GM12878 (cell line): ENCODE results near the gene ANKRD16. TPM values are rescaled to one million over a fixed set of nuclear protein-coding genes. Genes with fewer than 3 reads are reported as not detected.

ENCODE experiments used
- ATF7 ChIP-seq: fragments of 450-650 bp; IDR thresholded peaks from 2 replicates; pipeline ENCODE4 v1.6.1; 2016; ENCODE audit warnings: low read depth, mild to moderate bottlenecking
- CHD1 ChIP-seq: IDR thresholded peaks from 2 replicates; pipeline ENCODE4 v1.6.1; 2012; ENCODE audit warnings: low read depth, low read length, improper control_type of control experiment
- EGR1 ChIP-seq, 2 experiments: IDR thresholded peaks; 1 replicate in 1 of 2; 2 replicates in 1 of 2; pipeline ENCODE4 v1.6.1; 2011 to 2012; ENCODE audit warnings: low read depth in 2 of 2, low read length in 2 of 2, borderline replicate concordance in 1 of 2, mild to moderate bottlenecking in 1 of 2, moderate library complexity in 1 of 2
- EP300 ChIP-seq, 2 experiments: fragments of 150-350 bp in 1 of 2; IDR thresholded peaks; 2 replicates each; pipeline ENCODE4 v1.6.1; 2011 to 2012; ENCODE audit warnings: low read depth in 2 of 2, low read length in 2 of 2, borderline replicate concordance in 1 of 2, improper control_type of control experiment in 1 of 2, inconsistent platforms in 1 of 2; ENCODE audit not compliant: control insufficient read depth in 1 of 2
- HDAC6 ChIP-seq: fragments of 200-600 bp; sonication (generic); IDR thresholded peaks from one replicate; pipeline ENCODE4 v1.8.0; 2017; ENCODE audit warnings: antibody characterized with exemption; ENCODE audit not compliant: unreplicated experiment
- IKZF2 ChIP-seq, 2 experiments: fragments of 450-650 bp; IDR thresholded peaks; 2 replicates each; pipeline ENCODE4 v1.6.1; 2017; ENCODE audit warnings: mild to moderate bottlenecking in 2 of 2, moderate library complexity in 2 of 2
- JUNB ChIP-seq: IDR thresholded peaks from 2 replicates; pipeline ENCODE4 v1.6.1; 2016; ENCODE audit warnings: antibody characterized with exemption, mild to moderate bottlenecking
- KAT2A ChIP-seq: conservative IDR thresholded peaks from 2 replicates; pipeline ENCODE4 v1.6.1; 2011; ENCODE audit warnings: low read depth, low read length; ENCODE audit not compliant: control insufficient read depth
- RFX5 ChIP-seq: IDR thresholded peaks from 2 replicates; pipeline ENCODE4 v1.6.1; 2011; ENCODE audit warnings: low read depth, low read length, improper control_type of control experiment
- ZSCAN29 ChIP-seq: fragments of 450-650 bp; IDR thresholded peaks from 2 replicates; pipeline ENCODE4 v1.6.1; 2017; ENCODE audit warnings: mild to moderate bottlenecking, moderate library complexity
- ZZZ3 ChIP-seq: IDR thresholded peaks from 2 replicates; pipeline ENCODE4 v1.6.1; 2011; ENCODE audit warnings: low read depth; ENCODE audit not compliant: control insufficient read depth, insufficient read length
- polyA plus RNA-seq, 11 experiments: library from polyadenylated mRNA; depleted of rRNA in 4 of 11; unstranded in 6 of 11; stranded (reverse) in 5 of 11; fragments of >200 nt; fragmentation: Nextera tagmentation in 4 of 11; fragmentation: Illumina TruSeq in 1 of 11; extraction: Ambion mirVana in 4 of 11; extraction: Trizol in 1 of 11; gene quantifications; 1 replicate in 1 of 11; 2 replicates in 10 of 11; pipeline versions ENCODE4 v1.2.1 to v1.2.3, GENCODE V29; 2011 to 2016; ENCODE audit warnings: inconsistent platforms in 2 of 11, missing spikeins in 2 of 11, low read depth in 1 of 11
- total RNA-seq, 4 experiments: library from RNA; depleted of rRNA in 3 of 4; stranded (reverse); fragments of >200 nt in 3 of 4; fragmentation: Illumina TruSeq in 1 of 4; extraction: Trizol in 1 of 4; gene quantifications; 2 replicates each; pipeline versions ENCODE4 v1.2.1 to v1.2.3, GENCODE V29; 2013 to 2021
- TF ChIP-seq, protein P1 (sequence below): fragments of 450-650 bp; IDR thresholded peaks from 2 replicates; pipeline ENCODE4 v1.6.1; 2017; ENCODE audit warnings: mild to moderate bottlenecking, moderate library complexity
- TF ChIP-seq, protein P2 (sequence below): fragments of 450-650 bp; IDR thresholded peaks from 2 replicates; pipeline ENCODE4 v1.6.1; 2017; ENCODE audit warnings: borderline replicate concordance
- TF ChIP-seq, protein P3 (sequence below): fragments of 450-650 bp; IDR thresholded peaks from 2 replicates; pipeline ENCODE4 v1.6.1; 2017; ENCODE audit warnings: low read depth, mild to moderate bottlenecking, moderate library complexity
- TF ChIP-seq, protein P4 (sequence below): IDR thresholded peaks from 2 replicates; pipeline ENCODE4 v1.6.1; 2011; ENCODE audit warnings: low read depth, mild to moderate bottlenecking, low read length, moderate library complexity, borderline replicate concordance; ENCODE audit errors: extremely low read depth
- TF ChIP-seq, protein P5 (sequence below): IDR thresholded peaks from 2 replicates; pipeline ENCODE4 v1.6.1; 2012; ENCODE audit warnings: mild to moderate bottlenecking, low read depth, low read length

ANKRD16 gene
- total and polyA plus RNA-seq, 10 of the 15 experiments (the other 5 are each of a cell fraction or from before 2014, with no cell fraction given): 0.57 to 13.6 (median 4.4) TPM

DNA sequence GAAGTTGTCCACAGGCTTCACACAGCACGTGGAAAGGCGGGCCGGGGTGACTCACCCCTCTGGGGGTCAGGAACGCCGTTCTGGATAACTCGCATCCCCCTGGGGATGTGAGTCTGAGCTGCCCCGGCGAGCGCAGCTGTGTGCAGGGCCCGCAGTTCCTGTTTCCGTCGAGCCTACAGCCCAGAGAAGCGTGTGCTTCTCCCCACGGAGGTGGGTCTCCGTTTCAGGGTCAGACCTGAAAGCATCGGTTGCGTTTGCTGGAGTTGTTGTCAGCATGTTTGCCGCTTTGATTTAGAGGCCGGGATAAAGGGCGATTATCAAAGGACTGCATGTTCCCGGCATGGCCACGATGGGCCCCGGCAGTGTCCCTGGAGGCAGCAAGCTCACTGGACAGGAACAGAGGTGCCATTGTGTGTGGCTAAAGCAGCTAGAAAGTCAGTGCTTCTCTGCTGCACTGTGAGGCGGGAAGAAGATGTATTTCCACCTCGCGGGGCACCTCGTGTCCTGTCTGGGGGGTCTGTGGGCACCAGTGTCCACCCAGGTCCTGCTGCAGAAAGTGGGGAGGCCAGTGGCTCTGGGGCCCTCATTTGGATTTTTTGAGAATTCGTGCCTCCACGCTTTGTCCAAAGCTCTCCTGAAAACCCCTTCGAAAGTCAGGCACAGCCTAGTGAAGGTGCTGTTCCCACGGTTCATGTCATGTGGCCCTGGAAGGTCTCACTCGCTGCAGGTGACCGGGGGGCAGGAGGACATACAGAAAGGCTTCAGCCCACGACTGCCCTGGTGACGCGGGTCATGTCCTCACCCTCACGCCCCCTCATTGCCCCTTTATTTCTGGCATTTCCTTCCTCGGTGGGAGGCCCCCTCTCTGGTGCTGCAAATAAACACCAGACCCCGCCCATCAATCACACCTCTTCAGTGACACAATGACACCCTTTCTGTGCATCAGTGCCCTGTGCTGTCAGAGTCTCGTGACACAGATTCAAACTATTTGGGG is 49.1 kb downstream of the ANKRD16 start (continued):
- TF ChIP-seq HDAC6 (no peak), EP300 (IDR thresholded peaks at IDR 0.05; ENCODE audit: borderline replicate concordance in 1 of 2, control insufficient read depth in 1 of 2, low read depth in 2 of 2, low read length in 2 of 2) (peak; percentile 33 to 51; a peak in 2 of 4 replicates), CHD1 (no peak), EGR1 (IDR thresholded peaks at IDR 0.05; ENCODE audit: borderline replicate concordance in 1 of 2, low read depth in 2 of 2, low read length in 2 of 2) (peak in 1 of 2 experiments; percentile 95; a peak in 2 of 3 replicates), ZZZ3 (no peak), IKZF2 (IDR thresholded peaks at IDR 0.05) (peak; percentile 39 to 72; a peak in 3 of 4 replicates), RFX5 (no peak), ZSCAN29 (no peak), ATF7 (peak; percentile 89), JUNB (peak; percentile 51), KAT2A (no peak)
- TF ChIP-seq, protein P1, sequence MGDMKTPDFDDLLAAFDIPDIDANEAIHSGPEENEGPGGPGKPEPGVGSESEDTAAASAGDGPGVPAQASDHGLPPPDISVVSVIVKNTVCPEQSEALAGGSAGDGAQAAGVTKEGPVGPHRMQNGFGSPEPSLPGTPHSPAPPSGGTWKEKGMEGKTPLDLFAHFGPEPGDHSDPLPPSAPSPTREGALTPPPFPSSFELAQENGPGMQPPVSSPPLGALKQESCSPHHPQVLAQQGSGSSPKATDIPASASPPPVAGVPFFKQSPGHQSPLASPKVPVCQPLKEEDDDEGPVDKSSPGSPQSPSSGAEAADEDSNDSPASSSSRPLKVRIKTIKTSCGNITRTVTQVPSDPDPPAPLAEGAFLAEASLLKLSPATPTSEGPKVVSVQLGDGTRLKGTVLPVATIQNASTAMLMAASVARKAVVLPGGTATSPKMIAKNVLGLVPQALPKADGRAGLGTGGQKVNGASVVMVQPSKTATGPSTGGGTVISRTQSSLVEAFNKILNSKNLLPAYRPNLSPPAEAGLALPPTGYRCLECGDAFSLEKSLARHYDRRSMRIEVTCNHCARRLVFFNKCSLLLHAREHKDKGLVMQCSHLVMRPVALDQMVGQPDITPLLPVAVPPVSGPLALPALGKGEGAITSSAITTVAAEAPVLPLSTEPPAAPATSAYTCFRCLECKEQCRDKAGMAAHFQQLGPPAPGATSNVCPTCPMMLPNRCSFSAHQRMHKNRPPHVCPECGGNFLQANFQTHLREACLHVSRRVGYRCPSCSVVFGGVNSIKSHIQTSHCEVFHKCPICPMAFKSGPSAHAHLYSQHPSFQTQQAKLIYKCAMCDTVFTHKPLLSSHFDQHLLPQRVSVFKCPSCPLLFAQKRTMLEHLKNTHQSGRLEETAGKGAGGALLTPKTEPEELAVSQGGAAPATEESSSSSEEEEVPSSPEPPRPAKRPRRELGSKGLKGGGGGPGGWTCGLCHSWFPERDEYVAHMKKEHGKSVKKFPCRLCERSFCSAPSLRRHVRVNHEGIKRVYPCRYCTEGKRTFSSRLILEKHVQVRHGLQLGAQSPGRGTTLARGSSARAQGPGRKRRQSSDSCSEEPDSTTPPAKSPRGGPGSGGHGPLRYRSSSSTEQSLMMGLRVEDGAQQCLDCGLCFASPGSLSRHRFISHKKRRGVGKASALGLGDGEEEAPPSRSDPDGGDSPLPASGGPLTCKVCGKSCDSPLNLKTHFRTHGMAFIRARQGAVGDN: peak; percentile 93
- TF ChIP-seq, protein P2, sequence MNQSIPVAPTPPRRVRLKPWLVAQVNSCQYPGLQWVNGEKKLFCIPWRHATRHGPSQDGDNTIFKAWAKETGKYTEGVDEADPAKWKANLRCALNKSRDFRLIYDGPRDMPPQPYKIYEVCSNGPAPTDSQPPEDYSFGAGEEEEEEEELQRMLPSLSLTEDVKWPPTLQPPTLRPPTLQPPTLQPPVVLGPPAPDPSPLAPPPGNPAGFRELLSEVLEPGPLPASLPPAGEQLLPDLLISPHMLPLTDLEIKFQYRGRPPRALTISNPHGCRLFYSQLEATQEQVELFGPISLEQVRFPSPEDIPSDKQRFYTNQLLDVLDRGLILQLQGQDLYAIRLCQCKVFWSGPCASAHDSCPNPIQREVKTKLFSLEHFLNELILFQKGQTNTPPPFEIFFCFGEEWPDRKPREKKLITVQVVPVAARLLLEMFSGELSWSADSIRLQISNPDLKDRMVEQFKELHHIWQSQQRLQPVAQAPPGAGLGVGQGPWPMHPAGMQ: no peak
- TF ChIP-seq, protein P3, sequence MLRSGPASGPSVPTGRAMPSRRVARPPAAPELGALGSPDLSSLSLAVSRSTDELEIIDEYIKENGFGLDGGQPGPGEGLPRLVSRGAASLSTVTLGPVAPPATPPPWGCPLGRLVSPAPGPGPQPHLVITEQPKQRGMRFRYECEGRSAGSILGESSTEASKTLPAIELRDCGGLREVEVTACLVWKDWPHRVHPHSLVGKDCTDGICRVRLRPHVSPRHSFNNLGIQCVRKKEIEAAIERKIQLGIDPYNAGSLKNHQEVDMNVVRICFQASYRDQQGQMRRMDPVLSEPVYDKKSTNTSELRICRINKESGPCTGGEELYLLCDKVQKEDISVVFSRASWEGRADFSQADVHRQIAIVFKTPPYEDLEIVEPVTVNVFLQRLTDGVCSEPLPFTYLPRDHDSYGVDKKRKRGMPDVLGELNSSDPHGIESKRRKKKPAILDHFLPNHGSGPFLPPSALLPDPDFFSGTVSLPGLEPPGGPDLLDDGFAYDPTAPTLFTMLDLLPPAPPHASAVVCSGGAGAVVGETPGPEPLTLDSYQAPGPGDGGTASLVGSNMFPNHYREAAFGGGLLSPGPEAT: peak; percentile 21; the same call in 1 of the 2 replicates
- TF ChIP-seq, protein P4, sequence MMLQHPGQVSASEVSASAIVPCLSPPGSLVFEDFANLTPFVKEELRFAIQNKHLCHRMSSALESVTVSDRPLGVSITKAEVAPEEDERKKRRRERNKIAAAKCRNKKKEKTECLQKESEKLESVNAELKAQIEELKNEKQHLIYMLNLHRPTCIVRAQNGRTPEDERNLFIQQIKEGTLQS: no peak
- TF ChIP-seq, protein P5, sequence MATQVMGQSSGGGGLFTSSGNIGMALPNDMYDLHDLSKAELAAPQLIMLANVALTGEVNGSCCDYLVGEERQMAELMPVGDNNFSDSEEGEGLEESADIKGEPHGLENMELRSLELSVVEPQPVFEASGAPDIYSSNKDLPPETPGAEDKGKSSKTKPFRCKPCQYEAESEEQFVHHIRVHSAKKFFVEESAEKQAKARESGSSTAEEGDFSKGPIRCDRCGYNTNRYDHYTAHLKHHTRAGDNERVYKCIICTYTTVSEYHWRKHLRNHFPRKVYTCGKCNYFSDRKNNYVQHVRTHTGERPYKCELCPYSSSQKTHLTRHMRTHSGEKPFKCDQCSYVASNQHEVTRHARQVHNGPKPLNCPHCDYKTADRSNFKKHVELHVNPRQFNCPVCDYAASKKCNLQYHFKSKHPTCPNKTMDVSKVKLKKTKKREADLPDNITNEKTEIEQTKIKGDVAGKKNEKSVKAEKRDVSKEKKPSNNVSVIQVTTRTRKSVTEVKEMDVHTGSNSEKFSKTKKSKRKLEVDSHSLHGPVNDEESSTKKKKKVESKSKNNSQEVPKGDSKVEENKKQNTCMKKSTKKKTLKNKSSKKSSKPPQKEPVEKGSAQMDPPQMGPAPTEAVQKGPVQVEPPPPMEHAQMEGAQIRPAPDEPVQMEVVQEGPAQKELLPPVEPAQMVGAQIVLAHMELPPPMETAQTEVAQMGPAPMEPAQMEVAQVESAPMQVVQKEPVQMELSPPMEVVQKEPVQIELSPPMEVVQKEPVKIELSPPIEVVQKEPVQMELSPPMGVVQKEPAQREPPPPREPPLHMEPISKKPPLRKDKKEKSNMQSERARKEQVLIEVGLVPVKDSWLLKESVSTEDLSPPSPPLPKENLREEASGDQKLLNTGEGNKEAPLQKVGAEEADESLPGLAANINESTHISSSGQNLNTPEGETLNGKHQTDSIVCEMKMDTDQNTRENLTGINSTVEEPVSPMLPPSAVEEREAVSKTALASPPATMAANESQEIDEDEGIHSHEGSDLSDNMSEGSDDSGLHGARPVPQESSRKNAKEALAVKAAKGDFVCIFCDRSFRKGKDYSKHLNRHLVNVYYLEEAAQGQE: no peak
